NCI-H82 (cell line): ENCODE results near the gene CIAO1.
"Not testable (repeated sequence)": the region's sequence is repeated elsewhere in the genome, so short reads cannot be mapped to it uniquely, and the experiment has no call there.

ENCODE experiments used
- DNase-seq: peaks from one replicate; lab custom pipeline; 2025; lab: John Stamatoyannopoulos, UW

CIAO1 gene

DNA sequence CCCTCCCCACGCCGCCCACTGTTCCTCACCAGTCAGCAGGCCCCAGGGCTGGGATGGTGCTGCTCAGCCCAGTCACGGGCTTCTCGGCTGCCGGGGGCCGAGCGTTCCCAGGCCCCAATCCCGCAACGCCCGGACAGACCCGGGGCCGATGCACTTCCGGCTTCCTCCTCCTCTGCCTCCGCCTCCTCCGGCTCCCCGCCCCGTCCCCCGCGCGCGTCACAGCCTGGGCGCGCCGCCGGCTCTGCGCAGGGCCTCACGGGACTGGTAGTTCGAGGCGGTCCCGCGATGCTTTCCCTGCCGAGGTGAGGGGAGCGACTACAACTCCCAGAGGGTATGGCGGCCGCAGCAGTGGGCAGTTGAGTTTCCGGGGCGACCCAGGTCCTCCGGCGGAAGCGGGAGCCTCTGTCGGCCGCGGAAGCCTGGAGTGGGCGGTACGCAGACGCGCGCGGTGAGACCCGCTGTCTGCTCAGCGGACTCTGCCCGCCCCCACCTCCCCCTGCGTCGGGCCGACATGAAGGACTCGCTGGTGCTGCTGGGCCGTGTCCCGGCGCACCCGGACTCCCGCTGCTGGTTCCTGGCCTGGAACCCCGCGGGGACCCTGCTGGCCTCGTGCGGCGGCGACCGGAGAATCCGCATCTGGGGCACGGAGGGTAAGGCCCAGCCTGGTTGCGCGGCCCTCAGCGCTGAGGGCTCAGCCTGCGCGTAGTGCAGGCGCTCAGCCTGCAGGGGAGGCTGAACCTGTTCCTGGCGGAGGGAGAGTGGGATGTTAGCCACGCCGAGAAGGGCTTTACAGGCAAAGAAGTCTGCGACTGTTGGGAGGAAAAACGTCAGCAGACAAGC lies at the start of gene CIAO1, which contains the start of gene TMEM127:
CIAO1 (plus strand) TSS at position 386 of the 840 bp plus-strand sequence; CDS start at position 512, 126 bp downstream.
TMEM127 (minus strand) TSS at position 158 of the 840 bp plus-strand sequence. CDS start 616 bp downstream, outside the sequence.
- peak; percentile 99 for DNase-seq

DNA sequence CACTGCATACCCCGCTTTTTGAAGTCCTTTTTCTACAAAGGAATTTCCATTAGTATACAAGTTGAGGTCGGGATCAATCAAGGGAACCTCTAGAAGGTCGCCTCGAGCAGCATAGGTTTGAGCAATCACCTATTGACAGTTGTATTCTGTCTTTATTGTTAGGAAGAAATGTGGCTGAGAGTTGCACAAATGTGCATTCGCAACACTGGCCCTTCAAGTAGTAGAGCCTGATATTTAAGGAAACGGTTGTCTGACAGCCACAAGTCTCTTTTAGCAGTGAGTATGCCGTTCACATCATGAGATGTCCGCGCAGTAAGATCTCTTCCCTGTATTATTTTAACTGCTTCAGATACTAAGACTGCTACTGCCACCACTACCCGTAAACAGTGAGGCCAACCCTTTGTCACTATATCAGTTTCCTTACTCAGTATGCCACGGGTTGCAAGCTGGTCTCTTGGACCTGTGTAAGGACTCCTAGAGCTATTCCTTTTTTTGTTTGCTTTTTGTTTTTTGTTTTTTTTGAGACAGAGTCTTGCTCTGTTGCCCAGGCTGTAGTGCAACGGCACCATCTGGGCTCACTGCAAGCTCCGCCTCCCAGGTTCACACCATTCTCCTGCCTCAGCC lies 47.4 kb upstream of the CIAO1 start:
- DNase-seq = no peak

DNA sequence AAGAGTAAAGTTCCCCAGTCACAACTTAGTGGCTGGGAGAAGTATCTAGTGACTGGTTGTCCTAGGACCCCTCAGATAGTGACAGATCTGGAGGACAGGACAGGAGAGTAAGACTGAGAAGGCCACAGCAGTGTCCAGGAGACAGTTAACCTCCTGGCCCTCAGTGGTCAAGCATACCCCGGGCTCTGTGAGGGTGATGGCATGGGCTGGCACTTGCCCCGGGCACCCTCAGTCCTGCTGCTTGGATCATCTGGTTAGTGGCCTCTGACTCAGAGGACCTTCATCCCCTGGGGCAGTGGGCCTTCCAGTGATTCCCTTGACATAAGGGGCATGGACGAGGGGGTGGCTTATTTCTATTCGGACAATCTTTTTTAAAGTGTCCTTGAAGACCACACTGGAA lies 46.1 kb upstream of the CIAO1 start:
- DNase-seq = not testable (repeated sequence)

DNA sequence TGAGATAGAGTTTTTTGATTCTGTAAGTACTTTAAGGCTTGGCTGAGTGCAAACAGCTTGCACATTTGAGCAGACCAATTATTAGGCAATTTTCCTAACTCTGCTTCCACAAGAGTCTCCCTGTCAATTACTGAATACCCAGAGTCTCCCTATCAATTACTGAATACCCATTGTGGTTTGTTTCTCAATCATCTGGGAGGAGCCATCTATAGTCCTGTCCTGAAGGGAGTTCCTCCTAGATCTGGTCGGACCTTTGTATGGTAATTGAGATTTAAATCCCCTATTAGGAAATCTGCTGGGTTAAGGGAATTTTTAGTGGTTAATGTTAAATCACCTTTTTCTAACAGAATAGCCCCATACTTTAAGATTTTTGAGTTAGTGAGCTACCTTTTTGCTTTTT lies 44.9 kb upstream of the CIAO1 start:
- not testable (repeated sequence) for DNase-seq

DNA sequence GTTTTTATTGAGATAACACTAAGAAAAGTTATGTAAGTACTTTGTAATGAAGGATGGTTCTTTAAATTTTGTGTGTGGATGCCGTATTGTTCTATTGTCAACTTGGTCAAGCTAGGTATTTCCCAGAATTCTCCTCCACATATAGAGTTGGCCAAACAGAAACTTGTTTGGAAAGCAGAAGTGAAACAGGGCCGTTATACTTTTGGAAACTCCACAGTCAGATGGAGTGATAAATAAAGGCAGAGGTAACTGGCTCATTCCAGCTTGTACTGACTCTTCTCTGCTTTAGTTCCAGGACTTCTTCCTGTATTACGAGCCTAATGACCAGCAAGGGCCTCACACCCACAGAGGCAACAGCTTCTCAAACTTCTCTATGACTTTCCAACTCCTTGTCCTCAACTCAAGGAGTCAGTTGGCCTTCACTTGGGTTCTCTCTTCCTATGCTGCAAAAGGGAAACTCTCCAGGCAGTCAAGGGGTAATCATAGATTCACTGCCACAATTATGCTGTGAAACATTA lies 41.0 kb upstream of the CIAO1 start:
- DNase-seq = no peak

DNA sequence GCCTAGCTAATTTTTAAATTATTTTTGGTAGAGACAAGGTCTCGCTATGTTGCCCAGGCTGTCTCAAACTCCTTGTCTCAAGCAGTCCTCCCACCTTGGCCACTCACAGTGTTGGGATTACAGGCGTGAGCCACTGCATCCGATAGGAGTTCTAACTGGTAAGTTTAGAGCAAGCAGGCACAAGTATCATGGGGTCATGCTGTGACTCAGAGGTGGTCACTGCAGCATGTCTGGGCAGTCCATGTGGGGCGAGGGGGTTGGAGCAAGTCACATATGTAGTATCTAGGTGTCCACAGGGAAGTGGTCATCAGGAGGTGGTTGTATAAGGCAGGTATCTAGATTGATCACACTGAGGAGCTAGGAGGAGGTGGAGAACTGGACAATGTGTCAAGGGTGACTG lies 34.7 kb upstream of the CIAO1 start:
- no peak for DNase-seq

DNA sequence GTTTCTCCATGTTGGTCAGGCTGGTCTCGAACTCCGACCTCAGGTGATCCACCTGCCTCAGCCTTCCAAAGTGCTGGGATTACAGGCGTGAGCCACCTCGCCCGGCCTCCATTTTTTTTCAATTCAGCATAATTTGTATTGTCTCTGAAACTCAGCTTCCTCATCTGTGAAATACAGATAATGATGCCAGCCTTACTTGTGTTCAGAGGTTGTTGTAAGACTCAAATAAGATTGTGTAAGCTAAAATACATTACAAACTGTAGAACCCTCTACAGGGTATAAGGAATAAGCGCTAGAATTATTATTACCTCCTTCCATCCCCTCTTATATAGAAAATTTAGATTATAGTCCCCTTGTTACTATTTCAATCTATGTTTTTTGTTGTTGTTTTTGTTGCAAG lies 32.6 kb upstream of the CIAO1 start:
- DNase-seq = no peak

DNA sequence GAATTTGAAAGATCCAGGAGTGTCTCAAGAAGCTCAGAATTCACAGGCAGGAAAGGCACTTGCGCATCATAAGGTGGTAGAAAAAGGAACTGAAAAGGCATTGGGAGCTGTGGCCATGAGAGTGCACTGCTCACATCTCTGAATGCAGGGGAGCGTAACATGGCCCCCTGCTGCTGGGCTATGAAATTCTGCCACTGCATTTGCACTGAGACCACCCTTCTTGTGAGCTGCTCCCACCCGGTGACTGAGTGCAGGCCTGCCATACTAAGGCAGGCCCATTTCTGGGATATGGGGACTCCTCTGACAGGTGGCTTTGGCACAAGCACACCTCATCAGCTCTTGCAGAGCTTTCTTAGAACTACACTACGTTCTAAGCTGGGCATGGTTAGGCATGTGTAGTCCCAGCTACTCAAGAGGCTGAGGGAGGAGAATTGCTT lies 32.1 kb upstream of the CIAO1 start:
- no peak for DNase-seq

DNA sequence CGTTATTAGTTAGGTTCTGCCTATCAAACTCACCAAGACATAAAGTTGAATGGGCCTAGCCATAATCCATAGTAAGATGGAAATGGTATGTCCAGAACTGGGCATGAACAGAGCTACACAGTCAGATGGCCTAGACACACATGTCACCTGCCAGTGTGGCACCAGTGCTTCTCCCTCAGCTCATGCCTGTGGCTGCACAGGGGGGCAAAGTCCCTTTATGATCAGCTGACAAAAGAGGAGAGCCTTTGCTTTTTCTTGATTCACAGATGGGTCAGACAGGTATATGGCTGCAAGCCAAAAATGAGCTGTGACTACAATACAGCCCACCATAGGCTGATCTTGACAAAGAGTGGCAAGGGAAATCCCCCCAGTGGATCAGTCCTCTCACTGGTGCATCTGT lies 29.1 kb upstream of the CIAO1 start:
- no peak for DNase-seq

DNA sequence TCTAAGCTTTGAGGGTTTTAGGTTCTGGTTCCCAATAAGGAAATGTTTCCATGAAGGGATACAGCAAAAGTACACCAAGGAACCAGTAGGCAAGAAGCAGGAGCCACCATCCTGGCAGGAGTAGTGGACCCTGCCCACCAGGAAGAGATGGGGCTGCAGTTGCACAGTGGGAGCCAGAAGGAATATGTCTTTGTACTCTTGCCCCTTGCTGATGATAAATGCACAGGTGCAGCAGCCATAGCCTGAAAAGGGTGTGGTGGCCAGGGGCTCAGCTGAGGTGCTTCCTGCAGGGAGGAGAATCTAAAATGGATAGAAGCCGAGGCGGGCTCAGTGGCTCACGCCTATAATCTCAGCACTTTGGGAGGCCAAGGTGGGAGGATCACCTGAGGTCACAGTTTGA lies 27.8 kb upstream of the CIAO1 start:
- DNase-seq = no peak

DNA sequence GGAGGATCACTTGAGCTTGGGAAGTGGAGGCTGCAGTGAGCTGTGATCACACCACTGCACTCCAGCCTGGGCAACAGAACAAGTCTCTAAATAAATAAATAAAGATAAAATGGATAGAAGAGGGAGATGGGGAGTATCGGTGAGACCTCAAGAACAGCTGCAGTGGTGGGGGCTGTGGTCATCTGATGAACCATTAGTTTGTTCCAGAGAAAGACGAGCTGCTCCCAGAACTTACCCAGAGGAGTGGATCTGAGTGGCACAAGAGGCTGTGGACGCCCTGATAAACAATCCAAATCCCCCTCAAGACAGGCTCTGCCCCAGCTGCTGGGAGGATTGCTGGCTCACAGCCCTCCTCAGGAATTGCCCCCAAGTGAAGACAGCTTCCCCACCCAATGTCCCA lies 26.9 kb upstream of the CIAO1 start:
- DNase-seq = no peak

DNA sequence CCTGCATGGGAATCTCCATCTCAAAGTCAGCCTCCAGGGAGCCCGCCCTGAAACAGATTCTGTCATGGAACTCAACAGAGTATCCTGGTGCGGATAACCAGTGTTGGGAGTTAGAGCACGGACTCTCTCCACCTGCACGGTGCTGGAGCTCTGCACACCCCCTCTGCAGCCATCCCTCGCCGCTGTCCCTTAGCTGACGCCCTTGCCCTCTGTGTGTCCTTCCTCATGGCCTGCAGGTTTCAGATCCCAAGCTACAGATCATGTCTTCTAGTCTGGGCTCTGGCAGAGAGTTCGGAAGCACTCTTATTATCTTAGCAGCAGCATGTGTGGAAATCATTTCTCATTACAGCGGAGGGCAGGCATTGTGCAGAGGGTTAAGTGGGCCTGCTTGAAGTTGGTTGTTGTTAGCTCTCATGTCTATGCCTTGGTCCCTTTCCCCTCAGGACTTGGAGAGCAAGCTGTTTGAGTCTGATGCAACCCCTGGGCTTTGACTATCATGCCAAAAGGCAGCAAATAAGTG lies 26.2 kb upstream of the CIAO1 start:
- no peak for DNase-seq

DNA sequence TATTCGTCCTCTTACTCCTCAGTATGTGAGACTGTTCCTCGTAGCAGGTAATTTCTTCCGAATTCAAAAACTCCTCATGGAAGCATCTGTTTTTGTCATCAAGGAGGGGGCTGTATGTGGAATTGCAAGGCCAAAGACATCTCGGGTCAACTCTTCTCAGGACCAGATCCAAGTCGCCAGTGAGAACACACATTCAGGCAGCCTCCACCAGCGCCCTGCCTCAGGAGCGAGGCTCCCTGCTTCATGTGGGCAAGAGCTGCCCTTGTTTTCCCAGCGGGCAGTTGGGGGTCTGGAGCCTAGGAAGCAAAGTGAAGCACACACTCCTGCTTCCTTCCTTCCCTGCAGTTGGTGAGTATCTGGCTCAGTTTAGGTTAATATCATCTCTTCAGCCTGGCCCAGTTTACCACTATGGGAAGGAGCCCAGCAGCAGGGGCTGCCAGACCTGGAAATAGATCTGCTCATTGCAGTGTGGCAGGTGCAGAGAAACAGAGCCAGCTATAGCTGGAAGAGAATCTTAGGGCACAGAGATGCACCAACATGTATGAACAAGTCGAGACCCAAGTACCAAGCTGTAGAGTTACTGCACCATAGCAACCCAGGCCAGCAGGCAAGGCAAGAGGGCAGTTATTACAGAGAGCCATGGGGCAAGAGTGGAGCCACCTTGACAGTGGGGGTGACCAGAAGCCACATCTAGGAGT lies 25.5 kb upstream of the CIAO1 start:
- DNase-seq = no peak

DNA sequence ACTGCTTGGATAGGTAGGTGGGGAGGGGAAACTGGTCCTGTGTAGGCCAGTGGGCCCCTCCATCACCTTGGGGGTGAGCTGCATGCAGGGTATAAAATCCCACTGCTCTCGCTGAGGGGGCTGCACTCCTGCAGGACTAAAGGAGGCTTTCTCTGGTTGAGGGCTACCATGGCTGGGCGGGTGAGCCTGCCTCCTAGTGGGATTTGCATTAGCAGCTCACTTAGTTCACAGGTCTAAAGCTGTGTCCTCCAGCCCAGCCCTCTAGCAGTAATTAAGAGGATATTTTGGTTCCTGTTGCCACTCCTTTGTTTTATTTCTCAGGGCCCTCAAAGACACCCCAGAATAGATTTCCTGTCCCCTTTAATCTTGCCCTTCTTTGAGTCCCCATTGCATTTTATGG lies 24.8 kb upstream of the CIAO1 start:
- peak; percentile 22 for DNase-seq

DNA sequence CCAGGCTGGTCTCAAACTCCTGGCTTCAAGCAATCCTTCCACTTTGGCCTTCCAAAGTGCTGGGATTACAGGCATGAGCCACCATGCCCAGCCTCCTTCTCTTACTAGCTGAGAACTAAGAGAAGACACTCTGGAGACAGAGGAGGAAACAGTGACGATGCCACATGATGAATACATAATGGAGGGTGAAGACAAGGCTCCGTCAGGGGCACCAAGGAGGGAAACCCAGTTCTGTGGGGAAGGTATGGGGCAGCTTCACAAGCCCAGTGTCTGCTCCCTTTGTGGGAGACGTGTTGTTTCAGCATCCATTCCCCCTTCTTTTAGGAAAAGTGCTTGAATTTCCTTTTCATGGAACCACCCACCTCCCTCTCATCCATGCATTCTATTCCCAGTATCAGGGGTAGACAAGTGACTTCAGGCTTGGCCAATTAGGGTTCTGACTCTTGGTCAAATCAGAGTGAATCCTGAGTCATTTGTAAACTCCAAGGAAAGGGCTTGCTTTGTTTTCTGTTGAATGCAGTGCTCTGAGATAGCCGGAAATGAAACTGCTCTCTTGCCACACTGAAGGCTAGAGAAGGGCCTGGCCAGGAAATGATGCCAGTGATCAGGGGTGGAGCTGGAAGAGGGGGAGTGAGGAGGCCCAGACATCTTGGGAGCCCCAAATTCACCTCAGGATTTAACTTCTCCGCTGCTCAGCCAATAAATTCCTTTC lies 24.0 kb upstream of the CIAO1 start:
- DNase-seq = no peak

DNA sequence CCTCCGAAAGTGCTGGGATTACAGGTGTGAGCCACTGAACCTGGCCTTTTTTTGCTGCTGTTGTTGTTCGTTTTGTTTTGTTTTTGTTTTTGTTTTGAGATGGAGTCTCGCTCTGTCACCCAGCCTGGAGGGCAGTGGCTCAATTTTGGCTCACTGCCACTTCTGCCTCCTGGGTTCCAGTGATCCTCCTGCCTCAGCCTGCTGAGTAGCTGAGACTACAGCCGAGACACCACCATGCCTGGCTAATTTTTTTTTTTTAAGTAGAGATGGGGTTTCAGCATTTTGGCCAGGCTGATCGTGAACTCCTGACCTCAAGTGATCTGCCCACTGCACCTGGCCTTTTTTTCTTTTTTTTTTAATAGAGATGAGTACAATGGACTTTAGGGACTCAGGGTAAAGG lies 22.2 kb upstream of the CIAO1 start:
- no peak for DNase-seq

DNA sequence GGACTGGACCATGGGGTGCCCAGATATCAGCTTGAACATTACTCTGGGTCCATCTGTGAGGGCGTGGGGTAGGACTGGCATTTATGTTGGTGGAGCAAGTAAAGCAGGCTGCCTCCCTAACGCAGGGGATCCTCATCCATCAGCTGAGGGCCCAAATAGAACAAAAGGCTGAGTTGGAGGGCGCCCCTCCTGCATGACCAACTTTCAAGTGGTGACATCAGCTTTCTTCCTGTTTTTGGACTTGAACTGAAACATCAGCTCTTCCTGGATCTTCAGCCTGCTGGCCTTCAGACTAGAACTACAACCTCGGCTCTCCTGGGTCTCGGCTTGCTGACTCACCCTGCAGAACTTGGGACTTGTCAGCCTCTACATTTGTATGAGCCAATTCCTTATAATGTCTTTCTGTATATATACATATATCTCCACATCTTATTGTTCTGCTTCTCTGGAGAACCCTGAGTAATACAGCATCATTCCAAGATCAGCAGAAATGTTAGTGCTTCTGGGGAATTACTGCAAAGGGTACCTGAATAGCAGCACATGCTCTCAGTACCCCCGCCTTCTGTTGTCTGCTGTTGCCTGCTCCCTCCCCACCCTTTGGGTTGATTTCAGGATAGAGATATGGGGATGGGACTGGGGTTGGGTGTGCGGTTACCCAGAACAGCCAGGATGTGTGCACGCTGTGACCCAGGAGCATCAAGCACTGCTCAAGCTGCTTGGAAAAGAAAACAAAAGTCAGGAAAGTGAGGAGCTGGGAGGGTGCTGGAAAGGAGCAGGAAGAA lies 20.2 kb upstream of the CIAO1 start:
- no peak for DNase-seq

DNA sequence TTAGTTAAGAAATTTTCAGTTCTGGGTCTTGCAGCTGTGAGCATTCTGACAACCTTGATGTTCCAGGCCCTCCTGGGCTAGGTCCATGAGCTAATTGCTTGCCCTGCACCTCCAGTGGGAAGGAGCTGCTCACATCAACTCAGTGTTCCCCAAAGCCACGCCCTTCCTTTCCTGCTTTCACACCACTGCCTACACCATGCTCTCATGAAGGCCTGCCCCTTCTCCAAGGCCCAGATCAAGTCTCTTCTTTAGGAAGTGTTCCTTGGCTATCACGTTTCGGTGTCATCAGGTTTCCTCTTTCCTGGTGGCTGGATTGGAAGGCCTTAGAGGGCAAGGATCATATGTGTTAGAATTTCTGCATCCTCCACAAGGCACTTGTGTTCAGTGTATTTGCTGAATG lies 19.0 kb upstream of the CIAO1 start:
- DNase-seq = no peak

DNA sequence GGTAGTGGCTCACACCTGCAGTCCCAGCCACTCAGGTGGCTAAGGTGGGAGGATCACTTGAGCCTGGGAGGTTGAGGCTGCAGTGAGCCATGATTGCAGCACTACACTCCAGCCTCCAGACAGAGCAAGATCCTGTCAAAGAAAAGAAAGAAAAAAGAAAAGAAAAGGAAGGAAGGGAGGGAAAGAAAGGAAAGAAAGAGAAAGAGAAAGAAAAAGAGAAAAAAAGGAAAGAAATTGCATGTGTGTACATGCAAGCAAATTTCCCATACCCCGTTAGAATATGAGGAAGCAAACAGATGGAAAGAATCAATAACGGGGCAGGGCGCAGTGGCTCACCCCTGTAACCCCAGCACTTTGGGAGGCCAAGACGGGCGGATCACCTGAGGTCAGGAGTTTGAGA lies 18.1 kb upstream of the CIAO1 start:
- DNase-seq = no peak

DNA sequence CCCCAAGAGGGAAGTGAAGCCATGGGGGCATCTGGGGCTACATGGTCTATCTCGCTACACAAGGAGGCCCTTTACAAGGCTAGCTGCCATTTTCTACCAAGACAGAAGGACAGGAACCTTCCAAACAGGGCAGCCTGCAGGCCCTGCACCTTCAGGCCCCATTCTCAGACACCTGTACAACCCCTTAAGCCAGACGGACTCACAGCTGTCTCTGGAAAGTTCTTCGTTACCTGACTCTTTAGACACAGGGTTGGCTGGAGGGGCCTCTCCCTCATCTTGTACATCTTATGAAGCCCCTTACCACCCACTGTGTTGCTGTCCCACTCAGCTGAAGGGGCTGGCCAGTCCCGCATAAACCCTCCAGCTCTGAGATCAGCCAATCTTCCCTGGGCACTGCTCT lies 17.4 kb upstream of the CIAO1 start:
- DNase-seq = no peak

DNA sequence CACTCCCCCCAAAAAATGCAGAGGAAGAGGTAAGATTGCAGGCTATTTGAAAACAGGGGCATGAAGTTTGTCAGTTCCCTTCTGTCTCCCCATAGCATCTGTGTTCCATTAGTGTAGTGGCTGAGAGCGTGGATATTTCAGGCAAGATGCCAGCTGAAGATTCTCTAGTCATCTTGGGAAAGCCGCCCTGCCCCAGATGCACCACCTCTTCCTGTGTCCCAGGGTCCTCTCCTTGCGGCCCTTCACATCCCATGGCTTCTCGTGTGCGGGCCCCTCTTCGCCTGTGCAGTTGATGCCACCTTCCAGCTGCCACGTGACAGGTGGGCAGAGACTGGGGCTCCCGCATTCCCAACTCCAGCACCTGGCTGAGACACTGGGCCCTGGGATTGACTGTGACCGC lies 16.4 kb upstream of the CIAO1 start:
- no peak for DNase-seq
